ENCODE results near the gene DAAM2.

Gene DAAM2

GRCh38 chr6:39790772-39791171 is 1.4 kb upstream of the DAAM2 start:
- DNase-seq (ENCODE audit: low read depth), result no peak

- no peak for DNase-seq (ENCODE audit: low read depth)
Measured at GRCh38 chr6:39791311-39791710, 865 bp upstream of the DAAM2 start.

DNA sequence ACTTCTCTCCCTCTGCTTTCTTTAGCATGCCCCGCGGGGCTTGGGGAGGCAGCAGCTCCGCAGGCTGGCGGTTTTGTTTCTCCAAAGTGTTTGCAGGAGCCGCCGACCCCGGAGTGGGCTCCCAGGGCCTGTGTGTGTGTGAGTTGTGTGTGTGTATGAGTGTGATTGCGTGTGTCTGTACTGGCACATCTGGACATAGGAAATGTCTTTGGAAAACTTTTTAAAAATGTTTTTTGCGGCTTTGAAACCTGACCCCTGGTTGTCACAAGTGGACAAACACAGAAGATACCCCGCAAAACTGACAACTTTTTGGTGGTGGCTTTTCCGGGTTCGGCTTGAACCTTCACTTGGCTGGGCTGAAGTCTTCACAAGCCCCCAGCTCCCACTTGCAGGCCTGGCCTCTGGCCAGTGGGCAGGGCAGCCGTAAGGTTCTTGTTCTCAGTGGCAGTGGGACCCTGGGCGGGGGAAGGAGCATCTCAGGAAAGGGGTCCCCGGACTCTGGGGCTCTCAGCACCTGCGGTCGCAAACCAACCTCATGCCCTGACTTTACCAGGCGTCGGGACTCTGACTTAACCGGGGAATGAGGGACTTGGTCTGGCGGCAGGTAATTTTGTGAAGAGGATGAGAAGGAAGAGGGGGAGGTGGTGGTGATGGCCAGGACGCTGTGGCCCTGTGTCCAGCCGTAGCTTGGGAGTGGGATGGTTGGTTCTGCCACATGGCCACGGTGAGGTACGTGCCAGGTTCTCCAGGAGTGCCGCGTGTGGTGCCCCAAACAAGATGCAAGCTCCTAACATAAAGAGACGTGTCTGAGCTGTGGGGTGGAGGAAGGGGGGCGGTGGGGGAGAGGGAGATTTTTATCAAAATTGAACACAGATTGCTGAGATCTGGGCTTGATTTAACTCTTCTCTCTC is 619 bp downstream of the DAAM2 start:
- no peak for DNase-seq (ENCODE audit: low read depth)

- no peak for DNase-seq (ENCODE audit: low read depth)
Measured at GRCh38 chr6:39793516-39793915, 1.3 kb downstream of the DAAM2 start.

DNA sequence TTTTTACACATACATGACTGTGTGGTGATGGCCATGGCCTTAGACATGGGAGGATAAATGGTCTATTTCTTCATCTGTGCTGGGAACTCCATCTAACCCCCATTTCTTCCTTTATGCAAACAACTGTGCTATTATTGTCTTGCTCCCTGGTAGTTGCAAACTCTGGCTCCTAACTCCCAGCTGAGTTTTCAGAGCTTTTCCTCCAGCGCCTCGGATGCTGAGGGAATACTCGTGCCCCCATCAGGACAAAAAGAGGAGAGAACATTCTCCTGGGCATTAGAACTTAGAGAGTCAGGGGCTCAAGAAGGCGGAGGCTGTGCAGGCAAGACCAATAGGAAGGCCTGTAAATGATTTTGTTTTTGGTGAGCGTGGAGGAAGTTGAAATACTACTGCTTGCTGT is 2.1 kb downstream of the DAAM2 start:
- no peak for DNase-seq (ENCODE audit: low read depth)

DNA sequence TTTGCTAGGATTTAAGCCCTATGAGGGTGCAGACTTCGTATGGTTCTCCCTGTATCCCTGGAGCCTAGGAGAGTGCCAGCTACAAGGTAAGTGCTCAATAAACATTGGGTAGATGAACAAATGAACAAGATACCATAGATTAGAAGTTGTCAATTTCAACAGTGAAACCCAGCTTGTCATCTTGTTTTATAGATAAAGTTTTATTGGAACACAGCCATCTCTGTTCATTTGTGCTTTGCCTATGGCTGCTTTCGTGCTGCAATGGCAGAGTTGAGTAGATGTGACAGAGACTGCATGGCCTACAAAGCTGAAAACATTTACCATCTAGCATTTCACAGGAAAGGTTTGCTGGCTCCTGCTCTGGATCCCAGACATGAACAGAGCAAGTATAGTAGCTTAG is 5.6 kb downstream of the DAAM2 start:
- no peak for DNase-seq (ENCODE audit: low read depth)

DNA sequence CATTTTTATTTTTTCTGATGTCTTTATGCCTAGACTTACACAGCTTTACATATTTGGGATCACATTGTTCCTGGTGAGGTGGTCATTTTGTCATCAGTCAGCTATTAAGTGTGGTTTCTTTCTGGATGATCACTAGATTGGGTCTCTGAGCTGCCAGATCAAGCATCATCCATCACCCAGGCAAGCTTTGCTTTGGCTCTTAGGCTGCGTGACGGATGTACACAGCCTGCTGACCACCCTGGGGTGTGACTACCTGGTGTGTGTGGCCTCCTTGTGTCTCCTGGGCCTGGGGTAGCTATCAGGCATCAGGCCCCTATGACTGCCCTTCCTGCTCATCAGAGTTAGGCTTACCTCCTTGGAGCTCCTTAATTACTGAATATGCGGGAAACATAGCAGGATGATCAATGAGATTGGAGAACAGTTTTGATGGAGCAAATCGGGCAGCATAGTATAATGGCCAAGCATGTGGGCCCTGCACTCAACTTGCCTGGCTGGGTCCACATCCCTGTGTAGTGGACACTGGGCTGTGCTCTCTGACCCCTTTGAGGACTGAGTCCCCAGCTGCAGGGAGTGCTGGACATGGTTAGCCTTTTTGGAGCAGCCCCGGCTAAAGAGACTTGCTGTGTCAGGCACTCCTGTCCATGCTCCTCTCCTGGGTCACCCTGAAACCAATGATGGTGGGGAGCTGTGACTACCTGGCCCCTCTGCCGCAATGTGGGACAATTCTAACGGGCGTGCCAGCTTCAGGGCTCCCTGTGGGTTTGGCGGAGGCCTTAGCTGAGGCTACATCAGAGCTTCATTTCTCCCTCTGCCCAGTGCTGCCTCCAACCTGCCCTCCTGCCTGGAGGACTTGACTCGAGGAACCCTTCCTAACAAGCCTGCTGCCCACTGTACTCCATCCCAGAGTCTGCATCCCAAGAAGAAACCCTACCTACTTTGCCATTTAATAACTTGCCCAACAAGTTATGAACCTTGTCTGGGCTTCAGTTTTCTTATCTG is 8.2 kb downstream of the DAAM2 start:
- DNase-seq (ENCODE audit: low read depth), result no peak

GRCh38 chr6:39801456-39802251 is 9.5 kb downstream of the DAAM2 start:
- no peak for DNase-seq (ENCODE audit: low read depth)

DNA sequence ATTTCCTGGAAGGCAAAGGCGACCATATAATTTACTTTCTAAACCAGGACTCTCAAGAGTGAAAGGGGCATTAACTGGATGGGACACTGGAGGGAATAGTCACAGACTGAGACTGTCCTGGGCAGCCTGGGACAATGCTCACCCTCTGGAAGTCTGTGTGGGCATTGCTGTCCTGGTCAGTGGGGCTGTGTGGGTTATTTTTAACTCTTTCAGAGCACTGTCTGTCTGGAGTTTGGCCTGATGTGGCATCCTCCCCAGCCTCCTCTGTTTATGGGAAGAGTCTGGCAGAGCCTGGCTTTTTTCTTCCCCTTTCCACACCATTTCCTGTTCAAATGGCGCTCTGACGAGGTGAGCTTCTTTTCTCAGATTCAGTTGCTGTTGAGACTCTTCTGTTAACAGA is 11.7 kb downstream of the DAAM2 start:
- no peak for DNase-seq (ENCODE audit: low read depth)

DNA sequence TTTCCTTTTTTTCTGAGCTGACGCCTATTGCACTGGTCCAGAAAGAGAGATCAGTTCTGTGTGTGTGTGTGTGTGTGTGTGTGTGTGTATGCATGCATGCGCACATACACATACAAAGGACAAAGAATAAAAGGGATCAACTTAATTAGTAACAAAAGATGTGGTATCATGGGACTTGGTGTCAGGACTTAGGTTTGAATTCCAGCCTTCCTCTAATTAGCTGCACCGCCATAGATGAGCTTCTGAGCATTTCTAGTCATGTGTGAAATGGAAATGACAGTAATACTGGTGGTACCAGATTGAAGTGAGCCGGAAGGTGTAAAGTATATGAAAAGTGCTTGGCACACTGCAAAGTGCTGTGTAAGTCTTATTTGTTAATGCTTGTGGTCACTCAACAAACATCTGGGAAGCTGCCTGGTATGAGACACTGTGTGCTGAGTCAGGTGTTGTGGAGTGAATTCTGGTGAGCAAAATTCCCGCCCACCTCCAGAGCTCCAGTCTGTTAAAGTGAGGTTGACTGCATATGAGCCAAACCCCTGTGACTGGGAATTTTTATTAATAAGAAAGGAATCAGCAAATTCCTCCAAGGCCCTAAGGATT is 12.4 kb downstream of the DAAM2 start:
- no peak for DNase-seq (ENCODE audit: low read depth)

DNA sequence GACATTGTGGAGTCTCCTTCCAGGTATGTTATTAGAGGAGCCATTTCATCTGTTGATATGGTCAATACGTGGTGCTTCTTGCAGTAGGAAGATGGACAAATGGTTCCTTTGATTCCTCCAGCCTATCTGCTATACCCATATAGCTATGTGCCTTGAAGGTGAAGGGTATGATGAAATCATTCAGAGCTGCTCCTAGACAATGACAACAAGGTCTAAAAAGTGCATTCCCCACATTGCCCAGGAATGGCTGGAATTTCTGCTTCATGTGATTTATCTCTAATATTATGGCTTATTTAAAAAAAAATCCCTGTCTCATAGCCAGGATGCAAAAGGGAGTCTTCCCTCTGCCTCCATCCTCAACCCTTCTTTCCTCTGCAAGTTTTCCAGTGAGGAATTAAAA is 14.1 kb downstream of the DAAM2 start:
- DNase-seq (ENCODE audit: low read depth), result no peak

- no peak for DNase-seq (ENCODE audit: low read depth)
Measured at GRCh38 chr6:39808346-39808745, 16.2 kb downstream of the DAAM2 start.

- DNase-seq (ENCODE audit: low read depth), result no peak
Measured at GRCh38 chr6:39808964-39809363, 16.8 kb downstream of the DAAM2 start.

- no peak for DNase-seq (ENCODE audit: low read depth)
Measured at GRCh38 chr6:39811835-39812345, 19.7 kb downstream of the DAAM2 start.

GRCh38 chr6:39812496-39812852 is 20.3 kb downstream of the DAAM2 start:
- DNase-seq (ENCODE audit: low read depth), result no peak

- DNase-seq (ENCODE audit: low read depth), result no peak
Measured at GRCh38 chr6:39812853-39813533, 20.8 kb downstream of the DAAM2 start.

GRCh38 chr6:39814236-39814635 is 22.1 kb downstream of the DAAM2 start:
- no peak for DNase-seq (ENCODE audit: low read depth)

GRCh38 chr6:39815356-39815755 is 23.2 kb downstream of the DAAM2 start:
- DNase-seq (ENCODE audit: low read depth), result no peak

GRCh38 chr6:39816747-39817146 is 24.6 kb downstream of the DAAM2 start:
- DNase-seq (ENCODE audit: low read depth), result no peak

- DNase-seq (ENCODE audit: low read depth), result no peak
Measured at GRCh38 chr6:39818695-39819094, 26.5 kb downstream of the DAAM2 start.

DNA sequence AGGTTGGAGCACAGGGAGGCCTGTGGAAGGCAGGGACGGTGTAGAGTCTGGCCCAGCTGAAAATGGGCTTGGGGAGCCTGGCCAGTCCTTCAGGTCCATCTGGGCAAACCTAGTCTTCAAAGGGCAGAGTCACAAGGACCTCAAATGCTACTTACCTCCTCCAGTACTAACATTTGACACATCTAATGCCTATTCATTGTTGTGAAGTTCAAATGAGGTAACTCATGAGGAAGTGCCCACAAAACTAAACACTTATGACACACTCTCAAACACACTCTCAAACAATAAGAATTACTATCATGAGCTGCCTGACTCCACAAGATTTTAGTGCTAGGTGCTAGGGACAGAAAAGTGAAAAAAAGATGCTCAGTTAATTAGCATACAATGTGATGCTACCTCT is 27.1 kb downstream of the DAAM2 start:
- DNase-seq (ENCODE audit: low read depth), result no peak

All from T-helper 22 cell (primary cell).